SK-N-SH (cell line): Measurements from ENCODE around the gene ARHGAP4. TPM values are rescaled to one million over a fixed set of nuclear protein-coding genes. Genes with fewer than 3 reads are reported as not detected.
A peak's percentile ranks its signal among the peaks of the same experiment; 100 is the strongest.

Source experiments
- CTCF ChIA-PET: fragments of 300-600, 350-600 bp; formaldehyde crosslinking; extraction: SDS; loops from one replicate; lab custom pipeline; 2021; lab: Yijun Ruan, JAX
- POLR2A ChIA-PET: fragments of 350-600 bp; sonication (Branson Sonifier 250); formaldehyde crosslinking; extraction: SDS; loops from one replicate; lab custom pipeline; 2020; ENCODE audit warnings: antibody characterized with exemption, inconsistent platforms; lab: Yijun Ruan, JAX
- DNase-seq: peaks from one replicate; pipeline ENCODE4 v3.0.0; 2012
- H2AFZ ChIP-seq: fragments of 200-600 bp; sonication (generic); 2 replicates; pipeline ENCODE4 v1.8.1; 2016; ENCODE audit warnings: antibody characterized with exemption, mild to moderate bottlenecking, low read depth
- H3F3A ChIP-seq: fragments of 200-600 bp; sonication (generic); replicated peaks from 2 replicates; pipeline ENCODE3; 2016; ENCODE audit warnings: antibody characterized with exemption, mild to moderate bottlenecking; ENCODE audit not compliant: insufficient read depth
- H3K27ac ChIP-seq, 2 experiments: fragments of 200-500 bp in 1 of 2; fragments of 200-600 bp in 1 of 2; sonication (Bioruptor generic) in 1 of 2; sonication (generic), shearing (Covaris generic) in 1 of 2; 2 replicates each; pipeline versions ENCODE4 v1.5.1 to v1.6.1; 2014 to 2016; ENCODE audit warnings: low read depth in 2 of 2, inconsistent platforms in 1 of 2, low read length in 1 of 2, mild to moderate bottlenecking in 1 of 2, mixed read lengths in 1 of 2
- H3K27me3 ChIP-seq: fragments of 200-600 bp; sonication (generic), shearing (Covaris generic); 2 replicates; pipeline ENCODE4 v1.6.1; 2016; ENCODE audit warnings: mixed run types; ENCODE audit not compliant: insufficient read depth
- H3K36me3 ChIP-seq, 2 experiments: fragments of 200-500 bp in 1 of 2; fragments of 200-600 bp in 1 of 2; sonication (Bioruptor generic) in 1 of 2; sonication (generic) in 1 of 2; replicated peaks in 1 of 2; 2 replicates each; pipeline versions ENCODE3 to v1.5.1; 2014 to 2016; ENCODE audit warnings: low read length in 1 of 2, mild to moderate bottlenecking in 1 of 2; ENCODE audit not compliant: insufficient read depth in 2 of 2, control insufficient read depth in 1 of 2
- H3K4me1 ChIP-seq, 2 experiments: fragments of 200-500 bp in 1 of 2; fragments of 200-600 bp in 1 of 2; sonication (Bioruptor generic) in 1 of 2; sonication (generic), shearing (Covaris generic) in 1 of 2; 2 replicates each; pipeline versions ENCODE4 v1.5.1 to v1.6.1; 2014 to 2016; ENCODE audit warnings: low read depth in 1 of 2, low read length in 1 of 2, mixed run types in 1 of 2; ENCODE audit not compliant: insufficient read depth in 2 of 2, control insufficient read depth in 1 of 2
- H3K4me2 ChIP-seq: fragments of 200-600 bp; sonication (generic), shearing (Covaris generic); 2 replicates; pipeline ENCODE4 v1.6.1; 2017; ENCODE audit warnings: mixed run types
- H3K4me3 ChIP-seq, 2 experiments: fragments of 200-500 bp in 1 of 2; fragments of 200-600 bp in 1 of 2; sonication (Bioruptor generic) in 1 of 2; sonication (generic), shearing (Covaris generic) in 1 of 2; 2 replicates each; pipeline versions ENCODE4 v1.5.1 to v1.8.1; 2014 to 2016; ENCODE audit warnings: low read depth in 2 of 2, inconsistent platforms in 1 of 2, low read length in 1 of 2, mild to moderate bottlenecking in 1 of 2, mixed read lengths in 1 of 2, moderate library complexity in 1 of 2
- H3K79me2 ChIP-seq: fragments of 200-600 bp; sonication (generic); 2 replicates; pipeline ENCODE4 v1.8.1; 2017; ENCODE audit warnings: mild to moderate bottlenecking; ENCODE audit not compliant: insufficient read depth
- H3K9ac ChIP-seq: fragments of 200-600 bp; sonication (generic); 2 replicates; pipeline ENCODE4 v1.6.1; 2017; ENCODE audit warnings: mixed run types
- H3K9me2 ChIP-seq: fragments of 200-600 bp; sonication (generic); 2 replicates; pipeline ENCODE4 v1.6.1; 2017; ENCODE audit warnings: mixed run types
- H3K9me3 ChIP-seq: fragments of 200-600 bp; sonication (generic); 2 replicates; pipeline ENCODE4 v1.6.1; 2017; ENCODE audit warnings: mixed run types, mild to moderate bottlenecking, moderate library complexity
- H4K20me1 ChIP-seq: fragments of 200-600 bp; sonication (generic); 2 replicates; pipeline ENCODE4 v1.6.1; 2017; ENCODE audit warnings: mild to moderate bottlenecking, mixed run types; ENCODE audit not compliant: insufficient read depth
- CHD2 ChIP-seq: fragments of 150-350 bp; IDR thresholded peaks from 2 replicates; pipeline ENCODE4 v1.6.1; 2018; ENCODE audit warnings: low read length; ENCODE audit not compliant: partially characterized antibody
- EZH2phosphoT487 ChIP-seq: fragments of 200-600 bp; sonication (generic); IDR thresholded peaks from 2 replicates; pipeline ENCODE4 v1.6.1; 2017; ENCODE audit warnings: low read depth, mixed run types, mild to moderate bottlenecking, antibody characterized with exemption, moderate library complexity, borderline replicate concordance
- MAX ChIP-seq: IDR thresholded peaks from 2 replicates; pipeline ENCODE4 v1.4.0; 2012; ENCODE audit warnings: low read depth
- MXI1 ChIP-seq: IDR thresholded peaks from 2 replicates; pipeline ENCODE4 v1.6.1; 2012; ENCODE audit warnings: mild to moderate bottlenecking, low read depth, low read length, improper control_type of control experiment
- NFIC ChIP-seq: IDR thresholded peaks from 2 replicates; pipeline ENCODE4 v1.4.0; 2012; ENCODE audit warnings: borderline replicate concordance
- POLR2AphosphoS5 ChIP-seq: IDR thresholded peaks from 2 replicates; pipeline ENCODE4 v1.6.1; 2012; ENCODE audit warnings: low read depth, low read length
- RCOR1 ChIP-seq: fragments of 150-350 bp; IDR thresholded peaks from 2 replicates; pipeline ENCODE4 v1.6.1; 2017; ENCODE audit warnings: antibody characterized with exemption, low read length
- RFX5 ChIP-seq: IDR thresholded peaks from 2 replicates; pipeline ENCODE4 v1.6.1; 2012; ENCODE audit warnings: mild to moderate bottlenecking, improper control_type of control experiment, low read length
- SIN3A ChIP-seq: IDR thresholded peaks from 2 replicates; pipeline ENCODE4 v1.6.1; 2012; ENCODE audit warnings: low read depth, mild to moderate bottlenecking, low read length, moderate library complexity, borderline replicate concordance
- TEAD4 ChIP-seq: IDR thresholded peaks from 2 replicates; pipeline ENCODE4 v1.4.0; 2012; ENCODE audit warnings: mild to moderate bottlenecking, borderline replicate concordance; ENCODE audit not compliant: insufficient read depth
- USF2 ChIP-seq: fragments of 150-350 bp; IDR thresholded peaks from 2 replicates; pipeline ENCODE4 v1.6.1; 2017; ENCODE audit warnings: antibody characterized with exemption, low read length, low read depth, borderline replicate concordance
- WGBS: methylation state at CpG from one replicate; pipeline ENCODE4 v1.1.6; 2017; ENCODE audit warnings: low lambda C conversion rate; 5-methylcytosine and 5-hydroxymethylcytosine counted together
- polyA plus RNA-seq, 3 experiments: library from polyadenylated mRNA; depleted of rRNA; stranded (reverse); fragments of >200 nt; gene quantifications; 2 replicates each; pipeline ENCODE4 v1.2.3, GENCODE V29; 2012
- TF ChIP-seq, protein P1 (sequence below): IDR thresholded peaks from 2 replicates; pipeline ENCODE4 v1.4.0; 2012; ENCODE audit warnings: low read depth, borderline replicate concordance
- TF ChIP-seq, protein P2 (sequence below): IDR thresholded peaks from 2 replicates; pipeline ENCODE4 v1.4.0; 2012; ENCODE audit warnings: low read depth, borderline replicate concordance
- TF ChIP-seq, protein P3 (sequence below): IDR thresholded peaks from 2 replicates; pipeline ENCODE4 v1.6.1; 2012; ENCODE audit warnings: mild to moderate bottlenecking, low read depth, low read length, moderate library complexity

Gene ARHGAP4
- polyA plus RNA-seq, 1 of the 3 experiments (the other 2 are of a cell fraction): 1.6 TPM

GRCh38 chrX:153876112-153876491, 50.0 kb downstream of the ARHGAP4 start:
- no peak for DNase-seq
- POLR2A ChIA-PET: interaction anchor here (0.7 kb wide), 1 partner anchor 51 kb away, joined by 3 read pairs; no protein-coding TSS in a partner anchor
- no peak for TF ChIP-seq MAX
- TF ChIP-seq, protein P1, sequence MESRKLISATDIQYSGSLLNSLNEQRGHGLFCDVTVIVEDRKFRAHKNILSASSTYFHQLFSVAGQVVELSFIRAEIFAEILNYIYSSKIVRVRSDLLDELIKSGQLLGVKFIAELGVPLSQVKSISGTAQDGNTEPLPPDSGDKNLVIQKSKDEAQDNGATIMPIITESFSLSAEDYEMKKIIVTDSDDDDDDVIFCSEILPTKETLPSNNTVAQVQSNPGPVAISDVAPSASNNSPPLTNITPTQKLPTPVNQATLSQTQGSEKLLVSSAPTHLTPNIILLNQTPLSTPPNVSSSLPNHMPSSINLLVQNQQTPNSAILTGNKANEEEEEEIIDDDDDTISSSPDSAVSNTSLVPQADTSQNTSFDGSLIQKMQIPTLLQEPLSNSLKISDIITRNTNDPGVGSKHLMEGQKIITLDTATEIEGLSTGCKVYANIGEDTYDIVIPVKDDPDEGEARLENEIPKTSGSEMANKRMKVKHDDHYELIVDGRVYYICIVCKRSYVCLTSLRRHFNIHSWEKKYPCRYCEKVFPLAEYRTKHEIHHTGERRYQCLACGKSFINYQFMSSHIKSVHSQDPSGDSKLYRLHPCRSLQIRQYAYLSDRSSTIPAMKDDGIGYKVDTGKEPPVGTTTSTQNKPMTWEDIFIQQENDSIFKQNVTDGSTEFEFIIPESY: no peak
- TF ChIP-seq, protein P2, sequence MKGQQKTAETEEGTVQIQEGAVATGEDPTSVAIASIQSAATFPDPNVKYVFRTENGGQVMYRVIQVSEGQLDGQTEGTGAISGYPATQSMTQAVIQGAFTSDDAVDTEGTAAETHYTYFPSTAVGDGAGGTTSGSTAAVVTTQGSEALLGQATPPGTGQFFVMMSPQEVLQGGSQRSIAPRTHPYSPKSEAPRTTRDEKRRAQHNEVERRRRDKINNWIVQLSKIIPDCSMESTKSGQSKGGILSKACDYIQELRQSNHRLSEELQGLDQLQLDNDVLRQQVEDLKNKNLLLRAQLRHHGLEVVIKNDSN: no peak
- no peak for TF ChIP-seq RFX5
- no peak for TF ChIP-seq MXI1
- TF ChIP-seq RCOR1: no peak
- no peak for TF ChIP-seq USF2
- TF ChIP-seq NFIC: no peak
- TF ChIP-seq POLR2AphosphoS5: no peak
- TF ChIP-seq EZH2phosphoT487: no peak
- Histone ChIP-seq H3F3A (no peaks in the 10 kb centered on the region), H3K9me3 (no peaks in the 10 kb centered on the region), H3K4me2 (no peak overlapping the region), H4K20me1 (peaks cover 7% of the 10 kb centered on the region; the same call in 1 of the 2 replicates), H3K27me3 (peaks cover 9% of the 10 kb centered on the region; the same call in 1 of the 2 replicates), H3K9me2 (no peaks in the 10 kb centered on the region), H3K79me2 (no peaks in the 10 kb centered on the region), H3K9ac (no peak overlapping the region), H3K4me1 (peaks cover 0 to 68% of the 10 kb centered on the region in 2 experiments; a peak in 1 of 4 replicates), H3K36me3 (no peaks in the 10 kb centered on the region), H3K4me3 (no peak overlapping the region), H3K27ac (peak overlapping the region in 1 of 2 experiments; percentile 40; a peak in 2 of 4 replicates), H2AFZ (no peak overlapping the region)
- CTCF ChIA-PET: interaction anchor here (0.8 to 0.9 kb wide), 2 partner anchors 9 to 24 kb away, joined by 3 to 4 read pairs; no protein-coding TSS in a partner anchor
- WGBS: 30% methylated on average over 3 of the region's 3 CpGs

GRCh38 chrX:153875391-153876111, 50.5 kb downstream of the ARHGAP4 start:
- ChIA-PET CTCF (interaction anchor here (0.8 to 1.2 kb wide), 3 partner anchors 9 to 48 kb away, joined by 3 to 4 read pairs (median 4); no protein-coding TSS in a partner anchor), POLR2A (interaction anchor here (0.7 kb wide), 1 partner anchor 52 kb away, joined by 3 read pairs; no protein-coding TSS in a partner anchor)
- WGBS: 8% methylated on average over 39 of the region's 42 CpGs
- Histone ChIP-seq H3F3A (no peaks in the 10 kb centered on the region), H3K9ac (no peak overlapping the region), H3K9me3 (no peaks in the 10 kb centered on the region), H3K4me1 (peaks cover 0 to 64% of the 10 kb centered on the region in 2 experiments; a peak in 1 of 4 replicates), H3K36me3 (no peaks in the 10 kb centered on the region), H3K79me2 (no peaks in the 10 kb centered on the region), H3K27ac (peak overlapping the region in 1 of 2 experiments; percentile 79; a peak in 2 of 4 replicates), H3K9me2 (no peaks in the 10 kb centered on the region), H3K4me2 (no peak overlapping the region), H3K4me3 (peak overlapping the region in 1 of 2 experiments; percentile 34; a peak in 2 of 4 replicates), H3K27me3 (peaks cover 9% of the 10 kb centered on the region; the same call in 1 of the 2 replicates), H4K20me1 (peaks cover 7% of the 10 kb centered on the region; the same call in 1 of the 2 replicates), H2AFZ (no peak overlapping the region)
- peak; percentile 80 for DNase-seq
- TF ChIP-seq RCOR1: peak; percentile 19; the same call in 1 of the 2 replicates
- TF ChIP-seq CHD2: no peak
- TF ChIP-seq, protein P3, sequence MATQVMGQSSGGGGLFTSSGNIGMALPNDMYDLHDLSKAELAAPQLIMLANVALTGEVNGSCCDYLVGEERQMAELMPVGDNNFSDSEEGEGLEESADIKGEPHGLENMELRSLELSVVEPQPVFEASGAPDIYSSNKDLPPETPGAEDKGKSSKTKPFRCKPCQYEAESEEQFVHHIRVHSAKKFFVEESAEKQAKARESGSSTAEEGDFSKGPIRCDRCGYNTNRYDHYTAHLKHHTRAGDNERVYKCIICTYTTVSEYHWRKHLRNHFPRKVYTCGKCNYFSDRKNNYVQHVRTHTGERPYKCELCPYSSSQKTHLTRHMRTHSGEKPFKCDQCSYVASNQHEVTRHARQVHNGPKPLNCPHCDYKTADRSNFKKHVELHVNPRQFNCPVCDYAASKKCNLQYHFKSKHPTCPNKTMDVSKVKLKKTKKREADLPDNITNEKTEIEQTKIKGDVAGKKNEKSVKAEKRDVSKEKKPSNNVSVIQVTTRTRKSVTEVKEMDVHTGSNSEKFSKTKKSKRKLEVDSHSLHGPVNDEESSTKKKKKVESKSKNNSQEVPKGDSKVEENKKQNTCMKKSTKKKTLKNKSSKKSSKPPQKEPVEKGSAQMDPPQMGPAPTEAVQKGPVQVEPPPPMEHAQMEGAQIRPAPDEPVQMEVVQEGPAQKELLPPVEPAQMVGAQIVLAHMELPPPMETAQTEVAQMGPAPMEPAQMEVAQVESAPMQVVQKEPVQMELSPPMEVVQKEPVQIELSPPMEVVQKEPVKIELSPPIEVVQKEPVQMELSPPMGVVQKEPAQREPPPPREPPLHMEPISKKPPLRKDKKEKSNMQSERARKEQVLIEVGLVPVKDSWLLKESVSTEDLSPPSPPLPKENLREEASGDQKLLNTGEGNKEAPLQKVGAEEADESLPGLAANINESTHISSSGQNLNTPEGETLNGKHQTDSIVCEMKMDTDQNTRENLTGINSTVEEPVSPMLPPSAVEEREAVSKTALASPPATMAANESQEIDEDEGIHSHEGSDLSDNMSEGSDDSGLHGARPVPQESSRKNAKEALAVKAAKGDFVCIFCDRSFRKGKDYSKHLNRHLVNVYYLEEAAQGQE: peak; percentile 99
- TF ChIP-seq SIN3A: peak; percentile 85; the same call in 1 of the 2 replicates
- TF ChIP-seq TEAD4: no peak
- no peak for TF ChIP-seq USF2
